SJSA1 (cell line): Measurements from ENCODE around the gene CACNA1C. TPM values are rescaled to one million over a fixed set of nuclear protein-coding genes. Genes with fewer than 3 reads are reported as not detected.

ENCODE experiments used
- DNase-seq, 2 experiments: peaks; one replicate each; pipeline ENCODE4 v3.0.0-alpha.2; 2015 to 2020; ENCODE audit warnings: low spot score in 2 of 2, low read depth in 1 of 2
- H3K27ac ChIP-seq: fragments of 250-450 bp; sonication (Bioruptor Pico); 2 replicates; pipeline ENCODE4 v1.5.1; 2020; ENCODE audit warnings: mild to moderate bottlenecking, moderate library complexity
- H3K27me3 ChIP-seq: fragments of 250-450 bp; sonication (Bioruptor Pico); replicated peaks from 2 replicates; pipeline ENCODE4 v1.5.1; 2020; ENCODE audit warnings: mild to moderate bottlenecking, moderate library complexity
- H3K36me3 ChIP-seq: fragments of 250-450 bp; sonication (Bioruptor Pico); 2 replicates; pipeline ENCODE4 v1.5.1; 2020; ENCODE audit warnings: mild to moderate bottlenecking
- H3K4me1 ChIP-seq: fragments of 250-450 bp; sonication (Bioruptor Pico); replicated peaks from 2 replicates; pipeline ENCODE4 v1.6.1; 2021; ENCODE audit warnings: mild to moderate bottlenecking
- H3K4me3 ChIP-seq: fragments of 250-450 bp; sonication (Bioruptor Pico); 2 replicates; pipeline ENCODE4 v1.5.1; 2020; ENCODE audit warnings: mild to moderate bottlenecking
- H3K9me3 ChIP-seq: fragments of 250-450 bp; sonication (Bioruptor Pico); replicated peaks from 2 replicates; pipeline ENCODE4 v1.5.1; 2020; ENCODE audit warnings: mild to moderate bottlenecking
- total RNA-seq: library from RNA; depleted of rRNA; stranded (reverse); fragments of >200 nt; shearing (Covaris generic); gene quantifications from 2 replicates; pipeline ENCODE4 v1.2.3, GENCODE V29; 2014

CACNA1C gene
- total RNA-seq, 1 experiment from 2014 or later = 6.1 TPM

DNA sequence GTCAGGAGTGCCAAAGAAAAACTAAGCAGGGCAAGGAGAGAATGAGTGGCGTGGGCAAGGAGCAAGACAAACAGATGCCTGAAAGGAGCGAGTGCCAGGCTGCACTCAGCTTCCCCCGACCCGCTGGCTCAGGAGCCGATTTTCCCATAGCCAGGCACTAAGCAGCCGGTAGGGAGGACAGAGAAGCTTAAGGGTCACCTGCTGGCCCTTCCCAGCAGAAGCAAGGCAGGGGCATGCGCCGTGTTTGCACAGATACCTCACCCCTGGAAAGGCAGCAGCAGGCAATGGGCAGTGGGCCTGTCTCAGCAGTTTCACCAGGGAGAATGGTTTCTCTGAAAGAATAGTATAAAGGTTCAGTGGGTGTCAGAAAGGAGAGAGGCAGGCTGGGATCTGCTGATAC, 637.1 kb downstream of the CACNA1C start:
- no peak overlapping the region for H3K4me3 ChIP-seq
- H3K27ac ChIP-seq = no peak overlapping the region
- no peaks in the 10 kb centered on the region for H3K27me3 ChIP-seq
- no peak for DNase-seq
- no peaks in the 10 kb centered on the region for H3K4me1 ChIP-seq
- no peaks in the 10 kb centered on the region for H3K9me3 ChIP-seq
- H3K36me3 ChIP-seq = no peaks in the 10 kb centered on the region

DNA sequence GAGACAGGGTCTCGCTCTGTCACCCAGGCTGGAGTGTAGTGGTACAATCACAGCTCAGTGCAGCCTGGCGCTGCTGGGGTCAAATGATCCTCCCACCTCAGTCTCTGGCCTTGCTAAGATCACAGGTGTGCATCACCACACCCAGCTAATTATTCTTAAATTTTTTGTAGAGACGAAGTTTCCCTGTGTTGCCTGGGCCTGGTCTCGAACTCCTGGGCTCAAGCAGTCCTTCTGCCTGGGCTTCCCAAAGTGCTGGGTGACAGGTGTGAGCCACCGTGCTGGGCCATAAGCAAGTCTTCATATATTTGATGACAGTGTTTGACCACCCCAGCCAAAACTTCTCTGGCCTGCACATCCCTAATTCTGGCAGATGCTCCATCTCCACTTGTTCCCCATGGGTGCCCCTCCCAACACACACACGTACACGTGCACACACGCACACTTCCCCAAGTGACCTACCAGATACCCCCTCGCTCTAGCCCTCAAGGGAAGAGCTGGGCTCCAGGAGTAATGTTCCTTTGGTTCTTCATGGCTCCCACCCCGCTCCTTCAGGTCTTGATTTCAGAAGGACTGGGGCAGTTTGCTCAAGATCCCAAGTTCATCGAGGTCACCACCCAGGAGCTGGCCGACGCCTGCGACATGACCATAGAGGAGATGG, 637.7 kb downstream of the CACNA1C start:
- DNase-seq = no peak
- no peaks in the 10 kb centered on the region for H3K27me3 ChIP-seq
- no peaks in the 10 kb centered on the region for H3K4me1 ChIP-seq
- H3K4me3 ChIP-seq = no peak overlapping the region
- no peak overlapping the region for H3K27ac ChIP-seq
- no peaks in the 10 kb centered on the region for H3K36me3 ChIP-seq
- H3K9me3 ChIP-seq = no peaks in the 10 kb centered on the region

DNA sequence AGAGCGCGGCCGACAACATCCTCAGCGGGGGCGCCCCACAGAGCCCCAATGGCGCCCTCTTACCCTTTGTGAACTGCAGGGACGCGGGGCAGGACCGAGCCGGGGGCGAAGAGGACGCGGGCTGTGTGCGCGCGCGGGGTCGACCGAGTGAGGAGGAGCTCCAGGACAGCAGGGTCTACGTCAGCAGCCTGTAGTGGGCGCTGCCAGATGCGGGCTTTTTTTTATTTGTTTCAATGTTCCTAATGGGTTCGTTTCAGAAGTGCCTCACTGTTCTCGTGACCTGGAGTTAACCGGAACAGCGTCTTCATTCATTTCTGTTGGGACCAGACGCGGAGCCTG, 638.2 kb downstream of the CACNA1C start:
- H3K4me1 ChIP-seq = no peaks in the 10 kb centered on the region
- peaks cover 2% of the 10 kb centered on the region; the same call in 1 of the 2 replicates for H3K27me3 ChIP-seq
- no peaks in the 10 kb centered on the region for H3K36me3 ChIP-seq
- no peak for DNase-seq
- H3K4me3 ChIP-seq = no peak overlapping the region
- H3K9me3 ChIP-seq = no peaks in the 10 kb centered on the region
- H3K27ac ChIP-seq = no peak overlapping the region

DNA sequence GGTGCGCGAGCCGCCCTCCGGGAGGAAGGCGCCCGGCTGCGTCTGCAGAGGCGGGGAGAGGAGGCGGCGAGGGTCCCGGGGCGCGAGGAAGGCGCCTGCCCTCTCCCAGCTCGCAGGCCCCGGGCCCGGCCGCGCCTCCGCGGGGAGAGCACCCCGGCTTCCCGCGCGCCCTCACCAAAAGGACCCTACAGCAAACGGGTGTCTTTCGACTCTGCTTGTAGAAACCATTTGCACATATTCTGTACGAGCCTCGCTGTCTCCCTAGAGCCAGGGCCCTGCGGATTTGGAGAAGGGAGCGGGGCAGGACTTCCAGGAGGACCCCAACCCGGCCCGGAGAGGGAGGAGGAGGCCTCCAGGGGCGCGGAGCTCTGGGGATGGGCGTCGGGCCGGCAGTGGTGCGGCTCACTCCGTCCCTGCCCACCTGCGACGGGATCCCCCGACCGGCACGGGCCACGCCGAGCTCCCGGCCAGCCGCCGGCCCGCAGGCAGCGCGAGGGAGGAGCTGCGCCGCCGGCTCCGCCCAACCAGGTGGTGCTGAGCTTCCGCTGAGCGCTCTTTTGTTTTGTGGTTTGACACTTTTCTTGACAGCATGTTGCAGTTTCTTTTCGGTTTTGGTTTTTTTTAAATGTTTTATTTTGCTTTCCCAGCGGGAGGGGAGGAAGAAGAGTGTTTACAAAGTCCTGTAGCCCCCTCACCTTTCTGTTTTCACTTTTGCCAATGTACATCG, 638.7 kb downstream of the CACNA1C start:
- no peaks in the 10 kb centered on the region for H3K9me3 ChIP-seq
- DNase-seq = no peak
- H3K4me3 ChIP-seq = no peak overlapping the region
- no peak overlapping the region for H3K27ac ChIP-seq
- no peaks in the 10 kb centered on the region for H3K36me3 ChIP-seq
- H3K27me3 ChIP-seq = peaks cover 5% of the 10 kb centered on the region; the same call in 1 of the 2 replicates
- no peaks in the 10 kb centered on the region for H3K4me1 ChIP-seq

DNA sequence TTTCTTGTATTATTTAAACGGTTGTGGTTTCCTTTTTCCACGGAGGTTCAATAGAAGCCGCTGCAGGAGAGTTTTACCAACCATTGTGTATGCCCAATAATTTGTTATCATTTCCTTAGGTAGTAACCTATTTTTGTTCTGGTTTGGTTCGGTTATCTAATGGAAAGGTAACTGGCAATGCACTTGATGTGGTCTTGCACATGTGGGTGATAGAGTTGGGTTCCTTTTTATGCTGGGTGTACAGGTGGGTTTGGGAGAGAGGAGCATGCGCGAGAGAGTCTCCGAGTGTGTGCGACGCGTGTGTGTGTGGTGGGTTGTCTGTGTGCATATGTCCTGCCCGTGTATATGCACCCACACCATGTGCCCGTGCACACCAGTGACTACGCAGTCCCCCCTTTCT, 639.3 kb downstream of the CACNA1C start:
- H3K36me3 ChIP-seq = no peaks in the 10 kb centered on the region
- peaks cover 5% of the 10 kb centered on the region; the same call in 1 of the 2 replicates for H3K27me3 ChIP-seq
- no peak overlapping the region for H3K27ac ChIP-seq
- H3K4me3 ChIP-seq = no peak overlapping the region
- no peaks in the 10 kb centered on the region for H3K4me1 ChIP-seq
- H3K9me3 ChIP-seq = no peaks in the 10 kb centered on the region
- DNase-seq = no peak

DNA sequence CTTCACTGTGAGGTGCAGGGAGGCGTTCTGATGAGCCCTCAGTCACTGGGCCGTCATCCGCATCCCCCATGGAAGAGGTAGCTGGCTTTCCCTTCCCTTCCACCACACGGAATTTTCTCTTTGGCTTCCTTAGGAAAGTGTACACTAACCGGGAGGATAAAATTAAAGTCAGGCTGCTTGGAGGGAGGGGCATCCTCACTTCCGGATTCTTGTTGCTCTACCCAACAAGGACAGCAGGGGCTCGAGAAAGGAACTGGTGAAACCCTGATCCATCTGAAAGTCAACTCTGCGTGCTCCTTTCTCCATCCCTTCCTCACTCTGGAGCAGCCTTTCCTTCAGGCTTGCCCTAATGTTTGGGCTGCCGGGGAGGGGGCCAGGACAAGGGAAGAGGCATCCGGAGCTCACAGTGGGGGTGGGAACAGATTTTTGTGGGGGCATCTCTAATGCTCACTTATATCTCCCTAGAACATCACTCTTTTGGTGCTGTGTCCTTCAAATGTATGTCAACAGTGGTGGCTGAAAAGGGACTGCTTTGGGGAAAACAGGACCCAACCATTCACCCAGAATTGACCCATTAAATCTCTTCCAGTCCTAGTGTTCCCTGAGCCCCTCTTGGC, 640.6 kb downstream of the CACNA1C start:
- Histone ChIP-seq H3K4me1 (no peaks in the 10 kb centered on the region), H3K4me3 (no peak overlapping the region), H3K27ac (no peak overlapping the region), H3K36me3 (no peaks in the 10 kb centered on the region), H3K27me3 (peaks cover 9% of the 10 kb centered on the region), H3K9me3 (no peaks in the 10 kb centered on the region)
- DNase-seq = no peak

DNA sequence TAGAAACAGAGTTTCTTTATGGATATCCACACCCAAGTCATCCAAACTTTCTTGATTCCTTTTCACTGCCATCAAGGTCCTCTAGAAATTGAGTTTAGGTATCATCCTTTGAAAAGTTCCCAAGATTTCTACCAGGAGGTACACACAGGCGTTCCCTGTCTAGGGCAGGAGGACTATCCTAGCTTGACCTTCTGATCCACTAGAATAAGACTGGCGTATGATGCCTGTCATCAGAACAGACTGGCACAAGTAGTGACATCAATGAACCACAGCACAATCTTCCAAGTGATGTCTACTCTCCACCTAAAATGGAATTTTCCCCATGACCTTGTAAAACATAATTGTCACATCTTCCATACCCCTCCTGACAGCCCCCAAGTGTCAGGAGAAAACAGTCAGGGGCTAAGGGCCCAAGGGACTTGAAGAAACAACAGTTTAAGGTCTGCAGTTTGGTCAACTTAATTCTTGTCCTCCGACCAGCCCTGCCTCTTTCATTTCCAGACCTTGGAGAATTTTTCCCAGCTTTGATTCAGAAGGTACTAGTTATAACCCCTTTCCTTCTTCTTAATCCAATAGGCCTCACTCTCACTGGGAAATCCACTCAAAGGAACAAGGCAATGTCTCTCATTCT, 641.3 kb downstream of the CACNA1C start:
- Histone ChIP-seq H3K27me3 (peaks cover 12% of the 10 kb centered on the region), H3K4me1 (no peaks in the 10 kb centered on the region), H3K9me3 (no peaks in the 10 kb centered on the region; the same call in 1 of the 2 replicates), H3K4me3 (no peak overlapping the region), H3K27ac (no peak overlapping the region), H3K36me3 (no peaks in the 10 kb centered on the region)
- no peak for DNase-seq

DNA sequence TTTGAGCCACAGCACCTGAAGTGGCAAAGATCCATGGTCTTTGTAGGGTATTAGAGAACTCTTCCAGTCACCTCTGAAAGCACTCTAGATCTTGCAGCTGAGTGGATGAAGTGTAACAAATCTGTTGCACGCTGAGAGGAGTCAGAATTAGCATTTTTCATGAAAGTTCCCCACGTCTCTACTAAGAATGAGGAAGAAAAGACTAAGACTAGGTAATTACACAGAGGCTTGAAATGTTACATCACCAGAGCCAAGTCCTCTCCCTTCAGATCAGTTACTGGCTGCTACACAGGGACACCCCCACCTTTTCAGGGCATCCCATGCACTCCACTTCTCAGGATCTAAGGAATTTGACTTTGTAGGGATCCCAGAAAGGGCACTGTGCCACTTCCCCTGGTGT, 643.3 kb downstream of the CACNA1C start:
- Histone ChIP-seq H3K27me3 (peaks cover 12% of the 10 kb centered on the region), H3K4me1 (no peaks in the 10 kb centered on the region), H3K9me3 (no peaks in the 10 kb centered on the region; the same call in 1 of the 2 replicates), H3K36me3 (no peaks in the 10 kb centered on the region), H3K27ac (no peak overlapping the region), H3K4me3 (no peak overlapping the region)
- no peak for DNase-seq

DNA sequence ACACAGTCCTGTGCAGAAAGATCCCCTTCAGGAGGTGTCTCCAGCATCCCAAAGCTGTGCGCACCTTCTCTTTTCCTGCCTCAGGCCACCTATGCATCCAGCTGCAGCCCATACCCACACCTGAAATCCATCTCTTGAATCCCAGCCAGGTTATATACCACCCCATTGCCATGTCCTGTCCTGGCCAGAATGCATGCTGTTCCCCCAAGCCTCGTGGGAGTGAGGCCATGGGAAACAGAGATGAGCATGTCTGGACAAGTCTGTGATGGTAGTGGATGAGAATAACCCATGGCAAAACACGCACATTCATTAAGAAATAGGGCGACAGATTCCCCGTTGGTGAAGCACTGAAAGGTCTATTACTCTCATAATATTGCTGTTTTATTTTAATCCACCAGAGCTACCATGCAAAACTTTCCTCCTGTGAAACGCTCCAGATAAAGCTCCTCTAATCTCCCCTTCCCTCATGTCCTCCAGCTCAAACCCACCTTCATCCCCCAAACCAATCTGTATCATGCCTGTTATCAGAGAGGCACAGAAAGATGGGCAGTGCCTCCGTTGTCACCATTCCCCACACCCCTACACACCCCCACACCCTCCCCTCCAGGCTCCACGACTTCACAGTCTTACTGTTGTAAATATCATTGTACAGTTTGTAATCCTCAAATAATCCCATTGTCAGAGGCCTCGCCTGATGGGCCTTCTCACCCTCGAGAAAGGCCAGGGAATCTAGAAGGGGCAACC, 644.4 kb downstream of the CACNA1C start:
- peaks cover 12% of the 10 kb centered on the region for H3K27me3 ChIP-seq
- no peaks in the 10 kb centered on the region; the same call in 1 of the 2 replicates for H3K9me3 ChIP-seq
- H3K27ac ChIP-seq = no peak overlapping the region
- no peaks in the 10 kb centered on the region for H3K36me3 ChIP-seq
- DNase-seq = no peak
- no peaks in the 10 kb centered on the region for H3K4me1 ChIP-seq
- H3K4me3 ChIP-seq = no peak overlapping the region

DNA sequence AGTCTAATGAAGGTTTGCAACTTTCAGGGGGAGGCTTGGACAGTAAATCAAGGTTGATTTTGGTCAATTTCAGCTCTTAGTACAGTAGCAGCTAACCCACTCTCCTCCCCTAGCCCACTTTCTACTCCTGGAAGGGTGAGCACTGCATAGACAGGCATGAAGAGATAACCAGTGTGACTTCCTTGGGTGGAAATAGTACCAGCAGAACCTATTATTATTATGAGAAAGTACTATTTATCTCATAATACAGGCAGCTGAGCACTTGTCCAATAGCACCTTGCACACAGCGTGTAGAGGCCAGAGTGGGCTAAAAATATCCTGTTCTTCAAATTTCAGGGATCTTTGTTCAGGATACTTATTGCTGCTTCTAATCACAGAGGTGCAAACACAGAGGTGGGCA, 645.8 kb downstream of the CACNA1C start:
- DNase-seq = no peak
- no peak overlapping the region for H3K27ac ChIP-seq
- no peaks in the 10 kb centered on the region for H3K36me3 ChIP-seq
- no peak overlapping the region for H3K4me3 ChIP-seq
- no peaks in the 10 kb centered on the region; the same call in 1 of the 2 replicates for H3K9me3 ChIP-seq
- peaks cover 12% of the 10 kb centered on the region for H3K27me3 ChIP-seq
- no peaks in the 10 kb centered on the region for H3K4me1 ChIP-seq

DNA sequence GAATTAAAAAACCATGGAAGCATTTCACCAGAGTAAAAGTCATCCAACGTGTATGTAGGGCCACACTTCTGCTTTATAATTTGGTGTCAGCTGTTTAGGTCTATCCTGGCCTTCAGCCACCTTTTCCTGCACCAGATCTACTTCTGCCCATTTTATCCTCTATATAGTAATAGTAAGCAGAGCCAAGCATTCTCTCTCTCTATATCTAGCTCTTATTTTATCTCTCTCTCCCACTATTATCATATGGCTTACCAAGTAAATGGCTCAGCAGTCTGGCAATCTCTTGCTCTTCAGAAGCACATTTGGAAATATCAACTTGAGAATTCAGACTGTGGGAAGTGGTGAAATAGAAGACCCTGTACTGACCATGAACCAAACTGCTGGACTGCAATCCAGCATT, 657.9 kb downstream of the CACNA1C start:
- Histone ChIP-seq H3K27me3 (peaks cover 30% of the 10 kb centered on the region), H3K4me1 (no peaks in the 10 kb centered on the region), H3K4me3 (no peak overlapping the region), H3K36me3 (no peaks in the 10 kb centered on the region), H3K9me3 (peaks cover 7% of the 10 kb centered on the region; the same call in 1 of the 2 replicates), H3K27ac (no peak overlapping the region)
- DNase-seq = no peak

DNA sequence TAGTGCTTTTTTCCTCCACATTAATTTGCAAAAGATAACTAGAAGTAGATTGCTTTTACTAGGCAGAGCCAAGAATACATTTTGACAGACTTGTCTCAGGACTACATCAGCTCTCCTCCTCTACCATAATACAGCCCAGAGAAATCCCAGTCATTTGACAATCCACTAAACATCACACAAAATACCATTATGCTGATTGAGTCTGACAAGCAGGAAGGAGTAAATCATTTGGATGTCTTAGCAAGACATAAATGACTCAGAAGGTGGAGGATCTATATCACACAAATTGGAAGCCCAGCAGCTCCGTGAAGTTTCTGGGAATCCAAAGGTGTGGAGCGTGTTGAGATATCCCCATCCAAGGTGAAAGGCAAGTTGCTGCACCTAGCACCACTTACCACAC, 666.6 kb downstream of the CACNA1C start:
- Histone ChIP-seq H3K4me3 (no peak overlapping the region), H3K9me3 (no peaks in the 10 kb centered on the region), H3K27ac (no peak overlapping the region), H3K27me3 (peaks cover 18% of the 10 kb centered on the region), H3K4me1 (no peaks in the 10 kb centered on the region), H3K36me3 (no peaks in the 10 kb centered on the region)
- DNase-seq = no peak

DNA sequence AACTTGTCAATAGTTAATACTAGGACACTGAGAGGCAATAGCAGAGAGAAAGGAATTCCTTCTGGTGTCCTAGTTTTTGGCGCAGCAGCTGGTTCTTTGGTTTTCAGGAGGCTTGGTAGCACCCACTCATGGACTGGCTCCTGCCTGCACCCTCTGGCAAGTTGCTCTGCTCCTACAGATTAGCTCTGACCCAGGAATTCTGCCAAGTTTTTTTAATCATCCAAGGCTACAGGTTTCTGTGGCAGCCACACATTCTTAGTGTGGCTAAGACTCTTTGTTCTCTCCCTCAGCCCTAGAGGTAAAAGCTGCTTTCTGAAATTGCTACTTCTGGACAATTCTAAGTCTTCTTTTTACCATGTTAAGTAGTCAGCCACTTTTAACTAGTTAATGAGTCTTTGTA, 670.0 kb downstream of the CACNA1C start:
- no peaks in the 10 kb centered on the region for H3K36me3 ChIP-seq
- H3K4me3 ChIP-seq = no peak overlapping the region
- peaks cover 21% of the 10 kb centered on the region for H3K27me3 ChIP-seq
- H3K9me3 ChIP-seq = no peaks in the 10 kb centered on the region
- no peak overlapping the region for H3K27ac ChIP-seq
- H3K4me1 ChIP-seq = no peaks in the 10 kb centered on the region
- DNase-seq = no peak
